Bronchial epithelial cell (primary cell): Measurements from ENCODE around the gene ENDOU. TPM values are rescaled to one million over a fixed set of nuclear protein-coding genes. Genes with fewer than 3 reads are reported as not detected.
A peak's percentile ranks its signal among the peaks of the same experiment; 100 is the strongest.

Experiments used
- DNase-seq: peaks from one replicate; pipeline ENCODE4 v3.0.0-alpha.2; 2010; ENCODE audit warnings: low read depth
- FAIRE-seq: peaks from 2 replicates; lab custom pipeline; 2011; peaks lifted over from hg19 to GRCh38; lab: Jason Lieb, UNC
- H3K27me3 ChIP-seq: 2 replicates; pipeline ENCODE4 v1.5.1; 2011; ENCODE audit warnings: low read length; ENCODE audit not compliant: control insufficient read depth, insufficient read depth
- H3K36me3 ChIP-seq: 2 replicates; pipeline ENCODE4 v1.5.1; 2011; ENCODE audit warnings: low read length; ENCODE audit not compliant: control insufficient read depth, insufficient read depth
- H3K4me3 ChIP-seq: 2 replicates; pipeline ENCODE4 v1.5.1; 2011; ENCODE audit warnings: mild to moderate bottlenecking, low read depth, low read length, control low read depth
- total RNA-seq: library from RNA; depleted of rRNA; stranded (reverse); fragments of >200 nt; gene quantifications from 2 replicates; pipeline ENCODE4 v1.2.1, GENCODE V29; 2014
- TF ChIP-seq, protein P1 (sequence below): IDR thresholded peaks from 2 replicates; pipeline ENCODE4 v1.5.1; 2011; ENCODE audit warnings: mild to moderate bottlenecking, moderate library complexity, low read length, control low read depth, inconsistent platforms; ENCODE audit not compliant: insufficient read depth, severe bottlenecking

Gene ENDOU
- total RNA-seq, 1 donor from 2014 or later = not detected

DNA sequence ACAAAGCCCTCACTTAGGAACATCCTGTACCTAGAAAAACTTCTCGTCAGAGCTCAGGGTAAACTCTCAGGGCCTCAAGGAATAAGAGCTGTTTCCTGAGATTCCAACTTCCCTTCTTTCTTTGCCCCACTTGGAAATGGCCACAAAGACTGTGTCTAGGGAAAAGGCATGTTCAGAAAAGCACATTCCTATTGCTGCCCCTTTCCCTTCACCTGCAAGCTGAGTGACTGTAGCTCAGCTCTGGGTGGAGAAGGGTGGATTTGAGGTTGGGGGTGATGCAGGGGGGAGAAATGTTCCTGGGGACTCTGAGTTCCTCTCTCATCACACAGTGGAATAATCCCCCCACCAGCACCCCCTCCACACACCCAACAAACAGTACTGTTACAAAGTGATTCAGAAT lies 6.8 kb downstream of the ENDOU start:
- TF ChIP-seq, protein P1, sequence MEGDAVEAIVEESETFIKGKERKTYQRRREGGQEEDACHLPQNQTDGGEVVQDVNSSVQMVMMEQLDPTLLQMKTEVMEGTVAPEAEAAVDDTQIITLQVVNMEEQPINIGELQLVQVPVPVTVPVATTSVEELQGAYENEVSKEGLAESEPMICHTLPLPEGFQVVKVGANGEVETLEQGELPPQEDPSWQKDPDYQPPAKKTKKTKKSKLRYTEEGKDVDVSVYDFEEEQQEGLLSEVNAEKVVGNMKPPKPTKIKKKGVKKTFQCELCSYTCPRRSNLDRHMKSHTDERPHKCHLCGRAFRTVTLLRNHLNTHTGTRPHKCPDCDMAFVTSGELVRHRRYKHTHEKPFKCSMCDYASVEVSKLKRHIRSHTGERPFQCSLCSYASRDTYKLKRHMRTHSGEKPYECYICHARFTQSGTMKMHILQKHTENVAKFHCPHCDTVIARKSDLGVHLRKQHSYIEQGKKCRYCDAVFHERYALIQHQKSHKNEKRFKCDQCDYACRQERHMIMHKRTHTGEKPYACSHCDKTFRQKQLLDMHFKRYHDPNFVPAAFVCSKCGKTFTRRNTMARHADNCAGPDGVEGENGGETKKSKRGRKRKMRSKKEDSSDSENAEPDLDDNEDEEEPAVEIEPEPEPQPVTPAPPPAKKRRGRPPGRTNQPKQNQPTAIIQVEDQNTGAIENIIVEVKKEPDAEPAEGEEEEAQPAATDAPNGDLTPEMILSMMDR = no peak
- no peaks in the 10 kb centered on the region for H3K36me3 ChIP-seq
- no peak overlapping the region for H3K4me3 ChIP-seq
- H3K27me3 ChIP-seq = no peaks in the 10 kb centered on the region
- DNase-seq (no peak), FAIRE-seq (no peak)

DNA sequence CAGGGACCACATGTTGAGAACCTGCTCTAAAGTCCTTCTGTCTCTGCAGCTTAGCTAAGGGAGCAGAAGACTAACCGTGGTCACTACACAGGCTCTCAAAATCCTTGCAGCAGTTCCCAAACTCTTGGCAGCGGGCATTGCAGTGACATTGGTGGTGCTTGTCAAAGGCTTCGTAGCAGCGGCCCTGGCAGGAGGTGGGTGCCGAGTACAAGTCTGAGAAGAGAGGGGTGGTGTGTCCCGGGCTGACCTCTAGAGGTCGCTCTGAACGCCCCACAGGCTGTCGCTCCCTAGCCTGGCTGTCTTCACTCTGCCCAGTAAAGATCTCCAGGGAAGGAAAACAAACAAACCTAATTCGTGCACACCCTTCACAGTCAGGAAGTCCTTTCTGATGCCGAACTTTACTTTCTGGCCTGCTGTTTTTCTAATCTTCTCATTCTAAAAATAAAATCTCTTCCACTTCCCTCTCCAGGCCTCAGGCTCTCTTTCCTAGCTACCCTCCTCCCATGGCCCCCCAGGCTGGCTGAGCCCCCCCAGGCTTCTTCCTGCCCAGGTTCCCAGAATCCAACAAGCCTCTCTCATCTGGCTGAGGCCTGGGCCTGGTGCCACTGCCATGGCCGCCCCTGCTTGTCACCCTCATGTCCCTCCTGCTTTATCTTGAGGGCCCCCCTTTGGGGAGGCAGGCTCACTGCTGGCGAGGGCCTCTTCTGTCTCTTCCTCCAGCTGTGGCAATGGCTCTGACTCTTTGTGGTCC lies 7.7 kb downstream of the ENDOU start:
- H3K36me3 ChIP-seq = no peaks in the 10 kb centered on the region
- no peak overlapping the region for H3K4me3 ChIP-seq
- peak; percentile 63 for DNase-seq
- no peaks in the 10 kb centered on the region for H3K27me3 ChIP-seq
- TF ChIP-seq, protein P1 = peak; percentile 96
- FAIRE-seq = no peak

DNA sequence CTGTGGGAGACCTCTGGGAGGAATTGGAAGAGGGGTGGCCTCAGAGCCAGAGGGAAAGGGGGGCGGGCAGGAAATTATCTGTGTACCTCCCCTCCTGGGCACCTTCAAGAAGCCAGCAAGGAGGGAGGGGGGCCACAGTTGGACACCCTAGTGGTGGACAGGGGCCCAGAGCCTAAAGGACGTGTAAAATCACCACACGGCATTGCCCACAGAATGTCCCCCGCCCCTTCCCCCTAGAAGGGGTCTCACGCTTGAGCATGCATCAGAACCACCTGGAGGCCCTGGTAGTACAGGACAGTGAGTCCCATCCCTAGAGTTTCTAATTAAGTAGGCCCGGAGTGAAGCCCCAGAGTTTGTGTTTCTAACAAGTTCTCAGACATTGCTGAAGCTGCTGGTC lies 8.2 kb downstream of the ENDOU start:
- TF ChIP-seq, protein P1 = no peak
- Histone ChIP-seq H3K4me3 (no peak overlapping the region), H3K27me3 (no peaks in the 10 kb centered on the region), H3K36me3 (no peaks in the 10 kb centered on the region)
- DNase-seq (no peak), FAIRE-seq (no peak)

DNA sequence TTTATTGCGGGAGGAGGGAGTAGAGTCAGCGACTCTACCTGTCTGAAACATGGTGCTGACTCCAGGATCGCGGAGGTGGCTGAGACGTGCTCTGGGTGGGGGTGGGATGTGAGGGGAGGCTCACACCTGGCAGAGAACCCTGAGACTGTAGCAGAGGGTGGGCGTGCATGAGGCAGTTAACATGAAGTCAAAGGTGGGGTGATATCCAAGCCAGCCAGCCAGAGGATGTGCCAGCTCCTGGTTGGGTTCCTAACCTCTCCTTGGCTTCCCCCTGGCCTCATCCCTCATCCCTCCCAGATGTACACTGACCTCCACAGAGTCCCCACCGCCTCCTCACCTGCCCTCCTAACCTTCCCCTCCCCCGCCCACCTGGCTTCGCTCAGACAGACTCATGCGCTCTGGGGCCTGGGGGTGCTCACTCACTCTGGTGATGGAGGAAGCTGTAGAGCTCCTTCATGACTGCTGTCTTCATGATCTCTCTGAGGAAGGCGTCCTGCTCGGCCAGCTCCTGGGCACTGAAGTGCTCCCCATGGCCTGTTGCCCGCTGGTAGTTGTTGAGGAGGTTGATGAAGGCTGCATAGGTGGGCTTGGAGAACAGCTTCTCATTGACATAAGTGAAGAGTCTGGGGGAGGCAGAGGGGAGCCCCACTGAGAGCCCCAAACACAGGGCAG lies 9.3 kb downstream of the ENDOU start:
- Histone ChIP-seq H3K36me3 (no peaks in the 10 kb centered on the region), H3K27me3 (no peaks in the 10 kb centered on the region), H3K4me3 (no peak overlapping the region)
- DNase-seq = no peak
- TF ChIP-seq, protein P1 = no peak
- FAIRE-seq = no peak

DNA sequence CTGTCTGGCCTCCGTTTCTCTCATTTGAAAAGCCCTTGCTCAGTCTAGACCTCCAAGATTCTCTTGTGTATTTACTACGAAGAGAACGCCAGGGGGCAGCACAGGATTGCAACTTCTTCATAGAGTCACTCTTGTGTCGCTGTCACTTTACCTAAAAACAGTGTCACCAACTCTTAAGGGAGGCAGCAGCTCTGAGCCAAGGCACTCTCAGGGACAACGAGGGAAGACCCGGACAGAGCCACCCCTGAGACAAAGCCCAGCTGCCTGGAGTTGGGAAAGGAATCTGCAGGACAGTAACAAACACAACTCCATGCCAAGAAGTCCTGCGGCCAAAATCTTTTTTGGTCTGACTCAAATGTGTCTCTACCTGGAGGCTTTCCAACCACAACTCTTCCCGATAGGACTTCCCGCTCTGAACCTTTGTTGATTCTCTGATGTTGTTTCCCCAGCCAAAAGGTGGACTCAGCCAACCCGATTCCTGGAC lies 9.9 kb downstream of the ENDOU start:
- H3K27me3 ChIP-seq = no peaks in the 10 kb centered on the region
- DNase-seq = peak; percentile 63
- TF ChIP-seq, protein P1 = peak; percentile 77
- H3K36me3 ChIP-seq = no peaks in the 10 kb centered on the region
- FAIRE-seq = peak; percentile 47
- no peak overlapping the region for H3K4me3 ChIP-seq
